MM.1S (cell line): ENCODE measurements around the gene LCE1C.

Source experiments
- DNase-seq: peaks from one replicate; pipeline ENCODE4 v3.0.0-alpha.2; 2015
- H2AFZ ChIP-seq: fragments of 300-600 bp; sonication (generic); 2 replicates; pipeline ENCODE4 v1.6.0; 2016; ENCODE audit warnings: antibody characterized with exemption, low read length
- H3F3A ChIP-seq: fragments of 300-600 bp; sonication (generic); 2 replicates; pipeline ENCODE4 v1.6.1; 2016; ENCODE audit warnings: mild to moderate bottlenecking, antibody characterized with exemption, low read length, moderate library complexity, mixed read lengths; ENCODE audit not compliant: insufficient read depth
- H3K27ac ChIP-seq: fragments of 300-600 bp; sonication (generic); 2 replicates; pipeline ENCODE4 v1.5.1; 2016; ENCODE audit warnings: mild to moderate bottlenecking, low read length
- H3K27me3 ChIP-seq: fragments of 300-600 bp; sonication (generic); replicated peaks from 2 replicates; pipeline ENCODE4 v1.6.0; 2016; ENCODE audit warnings: low read length; ENCODE audit not compliant: insufficient read depth
- H3K36me3 ChIP-seq: fragments of 300-600 bp; sonication (generic); replicated peaks from 2 replicates; pipeline ENCODE4 v1.6.1; 2016; ENCODE audit warnings: mild to moderate bottlenecking, low read length, mixed read lengths; ENCODE audit not compliant: insufficient read depth
- H3K4me1 ChIP-seq: fragments of 300-600 bp; sonication (generic); 2 replicates; pipeline ENCODE4 v1.6.1; 2016; ENCODE audit warnings: low read length, mixed read lengths
- H3K4me2 ChIP-seq: fragments of 300-600 bp; sonication (generic); 2 replicates; pipeline ENCODE4 v1.6.0; 2016; ENCODE audit warnings: low read depth, low read length
- H3K4me3 ChIP-seq: fragments of 300-600 bp; sonication (generic); 2 replicates; pipeline ENCODE4 v1.5.1; 2016; ENCODE audit warnings: low read length, mixed read lengths
- H3K79me2 ChIP-seq: fragments of 300-600 bp; sonication (generic); 2 replicates; pipeline ENCODE4 v1.6.1; 2016; ENCODE audit warnings: mixed run types, low read length, mixed read lengths
- H3K9ac ChIP-seq: fragments of 300-600 bp; sonication (generic); 2 replicates; pipeline ENCODE4 v1.6.1; 2016; ENCODE audit warnings: low read length, mixed read lengths
- H3K9me2 ChIP-seq: fragments of 300-600 bp; sonication (generic); replicated peaks from 2 replicates; pipeline ENCODE4 v1.6.1; 2016; ENCODE audit warnings: mild to moderate bottlenecking, low read length, mixed read lengths; ENCODE audit not compliant: insufficient read depth
- H3K9me3 ChIP-seq: fragments of 300-600 bp; sonication (generic); replicated peaks from 2 replicates; pipeline ENCODE4 v1.6.1; 2016; ENCODE audit warnings: mild to moderate bottlenecking, low read length, mixed read lengths; ENCODE audit not compliant: insufficient read depth
- H4K20me1 ChIP-seq: fragments of 300-600 bp; sonication (generic); 2 replicates; pipeline ENCODE4 v1.6.1; 2016; ENCODE audit warnings: mild to moderate bottlenecking, low read length, moderate library complexity, mixed read lengths; ENCODE audit not compliant: insufficient read depth
- EZH2 ChIP-seq: fragments of 300-600 bp; sonication (generic); optimal IDR thresholded peaks from 2 replicates; pipeline ENCODE3; 2017; ENCODE audit warnings: low read depth, mild to moderate bottlenecking, antibody characterized with exemption, low read length, mixed read lengths
- EZH2phosphoT487 ChIP-seq: fragments of 300-600 bp; sonication (generic); IDR thresholded peaks from 2 replicates; pipeline ENCODE4 v1.6.1; 2018; ENCODE audit warnings: antibody characterized with exemption, low read length
- TF ChIP-seq, protein P1 (sequence below): fragments of 300-600 bp; sonication (generic); IDR thresholded peaks from 2 replicates; pipeline ENCODE4 v1.5.1; 2016; ENCODE audit warnings: antibody characterized with exemption, low read length, mixed read lengths

LCE1C gene

DNA sequence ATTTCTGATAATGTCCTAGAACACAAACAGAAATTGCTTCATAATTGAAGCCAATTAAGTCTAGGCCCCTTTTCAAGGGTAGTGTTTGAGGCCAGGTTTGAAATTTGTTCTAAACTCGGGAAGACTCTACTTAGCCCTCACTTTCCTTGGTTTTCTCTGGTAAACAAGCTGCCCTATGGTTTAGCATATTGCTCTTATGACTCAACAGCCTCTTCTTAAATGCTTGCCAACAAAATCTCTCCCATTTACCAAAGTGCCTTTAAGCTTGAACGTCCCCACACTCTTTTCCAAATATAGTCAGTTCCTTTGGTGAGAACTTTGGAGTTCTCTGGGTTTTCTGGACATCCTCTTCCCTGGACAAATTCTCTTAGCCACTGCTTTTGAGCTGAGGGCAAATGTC, 30.4 kb upstream of the LCE1C start:
- no peaks in the 10 kb centered on the region for H4K20me1 ChIP-seq
- H3K27me3 ChIP-seq, result no peaks in the 10 kb centered on the region
- no peaks in the 10 kb centered on the region for H3K4me1 ChIP-seq
- H3K4me3 ChIP-seq, result no peak overlapping the region
- no peak overlapping the region for H3K9ac ChIP-seq
- TF ChIP-seq, protein P1, sequence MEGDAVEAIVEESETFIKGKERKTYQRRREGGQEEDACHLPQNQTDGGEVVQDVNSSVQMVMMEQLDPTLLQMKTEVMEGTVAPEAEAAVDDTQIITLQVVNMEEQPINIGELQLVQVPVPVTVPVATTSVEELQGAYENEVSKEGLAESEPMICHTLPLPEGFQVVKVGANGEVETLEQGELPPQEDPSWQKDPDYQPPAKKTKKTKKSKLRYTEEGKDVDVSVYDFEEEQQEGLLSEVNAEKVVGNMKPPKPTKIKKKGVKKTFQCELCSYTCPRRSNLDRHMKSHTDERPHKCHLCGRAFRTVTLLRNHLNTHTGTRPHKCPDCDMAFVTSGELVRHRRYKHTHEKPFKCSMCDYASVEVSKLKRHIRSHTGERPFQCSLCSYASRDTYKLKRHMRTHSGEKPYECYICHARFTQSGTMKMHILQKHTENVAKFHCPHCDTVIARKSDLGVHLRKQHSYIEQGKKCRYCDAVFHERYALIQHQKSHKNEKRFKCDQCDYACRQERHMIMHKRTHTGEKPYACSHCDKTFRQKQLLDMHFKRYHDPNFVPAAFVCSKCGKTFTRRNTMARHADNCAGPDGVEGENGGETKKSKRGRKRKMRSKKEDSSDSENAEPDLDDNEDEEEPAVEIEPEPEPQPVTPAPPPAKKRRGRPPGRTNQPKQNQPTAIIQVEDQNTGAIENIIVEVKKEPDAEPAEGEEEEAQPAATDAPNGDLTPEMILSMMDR, result no peak
- TF ChIP-seq EZH2phosphoT487, result no peak
- no peaks in the 10 kb centered on the region for H3K79me2 ChIP-seq
- no peaks in the 10 kb centered on the region for H3F3A ChIP-seq
- no peak overlapping the region for H2AFZ ChIP-seq
- no peak overlapping the region for H3K4me2 ChIP-seq
- DNase-seq, result no peak
- no peaks in the 10 kb centered on the region for H3K9me3 ChIP-seq
- no peak overlapping the region for H3K27ac ChIP-seq
- no peaks in the 10 kb centered on the region for H3K36me3 ChIP-seq
- 0 out of 2 replicates have a peak, but pooled peaks cover 2% of the 10 kb centered on the region for H3K9me2 ChIP-seq

DNA sequence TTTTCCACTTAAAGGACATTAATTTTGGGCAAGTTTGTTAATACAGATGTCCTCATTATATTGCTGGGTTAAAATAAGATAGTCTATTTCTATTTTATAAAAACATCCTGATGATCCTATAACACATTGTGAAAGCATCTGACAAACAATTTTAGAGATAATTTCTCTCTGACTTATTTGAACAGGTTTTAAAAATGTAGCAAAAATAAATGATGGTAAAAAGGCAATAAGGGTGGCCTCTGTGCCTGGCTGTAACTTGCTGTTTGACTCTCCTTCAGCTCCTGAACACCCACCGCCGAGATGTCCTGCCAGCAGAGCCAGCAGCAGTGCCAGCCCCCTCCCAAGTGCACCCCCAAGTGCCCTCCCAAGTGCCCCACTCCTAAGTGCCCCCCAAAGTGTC, 20.7 kb upstream of the LCE1C start, which contains the start of gene LCE1A:
TSS of gene LCE1A (plus strand) at position 301 of the 400 bp plus-strand sequence. CDS start at position 301, 0 bp downstream.
- Histone ChIP-seq H3K9me3 (no peaks in the 10 kb centered on the region), H3F3A (no peaks in the 10 kb centered on the region), H3K36me3 (no peaks in the 10 kb centered on the region), H3K9ac (no peak within 1 kb of the TSS), H3K9me2 (no peaks in the 10 kb centered on the region), H3K4me2 (no peak within 1 kb of the TSS), H3K4me1 (no peaks in the 10 kb centered on the region), H3K79me2 (no peaks in the 10 kb centered on the region), H3K27ac (no peak within 1 kb of the TSS), H3K27me3 (no peaks in the 10 kb centered on the region), H3K4me3 (no peak within 1 kb of the TSS), H4K20me1 (no peaks in the 10 kb centered on the region), H2AFZ (no peak within 1 kb of the TSS)
- TF ChIP-seq EZH2phosphoT487 (no peak), EZH2 (no peak)
- TF ChIP-seq, protein P1, result no peak
- no peak for DNase-seq

DNA sequence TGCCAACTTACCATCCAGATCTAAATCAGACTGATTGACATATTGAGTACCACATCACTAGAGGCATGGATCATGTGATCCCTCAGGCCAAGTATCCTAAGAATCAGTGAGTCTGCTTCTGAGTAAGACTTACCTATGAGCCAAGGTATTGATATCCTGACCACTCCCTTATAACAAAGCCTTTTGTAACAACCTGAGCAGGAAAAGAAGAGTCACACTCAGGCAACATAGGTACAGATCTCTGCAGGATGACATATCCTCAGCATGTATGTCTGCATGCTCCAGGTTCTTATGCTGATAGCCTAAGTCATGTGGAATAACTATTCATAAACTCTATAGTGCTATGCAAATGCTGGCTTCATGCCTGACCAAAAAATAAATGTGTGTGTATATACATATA, 18.5 kb upstream of the LCE1C start:
- no peak overlapping the region for H3K9ac ChIP-seq
- TF ChIP-seq EZH2phosphoT487 (no peak), EZH2 (no peak)
- TF ChIP-seq, protein P1, result no peak
- no peak overlapping the region for H2AFZ ChIP-seq
- no peak overlapping the region for H3K4me3 ChIP-seq
- no peaks in the 10 kb centered on the region for H3K9me2 ChIP-seq
- no peak for DNase-seq
- H3K4me2 ChIP-seq, result no peak overlapping the region
- no peaks in the 10 kb centered on the region for H4K20me1 ChIP-seq
- no peaks in the 10 kb centered on the region for H3K27me3 ChIP-seq
- H3K27ac ChIP-seq, result no peak overlapping the region
- no peaks in the 10 kb centered on the region for H3K4me1 ChIP-seq
- no peaks in the 10 kb centered on the region for H3K79me2 ChIP-seq
- H3F3A ChIP-seq, result no peaks in the 10 kb centered on the region
- no peaks in the 10 kb centered on the region for H3K36me3 ChIP-seq
- H3K9me3 ChIP-seq, result no peaks in the 10 kb centered on the region
